Esophagus squamous epithelium (tissue), 5 donors: ENCODE measurements around the gene STAP2. TPM values are rescaled to one million over a fixed set of nuclear protein-coding genes. Genes with fewer than 3 reads are reported as not detected.

ENCODE experiments used
- DNase-seq: peaks from one replicate; lab custom pipeline; 2025; lab: John Stamatoyannopoulos, UW
- H3K27ac ChIP-seq, 4 donors: fragments of 200-600 bp; sonication (generic); one replicate each; pipeline ENCODE4 v1.5.1; 2016 to 2019; ENCODE audit warnings: mild to moderate bottlenecking in 1 of 4
- H3K27me3 ChIP-seq, 4 donors: fragments of 200-600 bp; sonication (generic); 1 replicate in 3 of 4; 2 replicates in 1 of 4; pipeline versions ENCODE4 v1.5.1 to v1.6.0; 2017 to 2021; ENCODE audit warnings: antibody characterized with exemption in 1 of 4
- H3K36me3 ChIP-seq, 3 donors: fragments of 200-600 bp; sonication (generic); one replicate each; pipeline ENCODE4 v1.5.1; 2016 to 2019
- H3K4me1 ChIP-seq, 3 donors: fragments of 200-600 bp; sonication (generic); one replicate each; pipeline ENCODE4 v1.5.1; 2017 to 2019
- H3K4me3 ChIP-seq, 4 donors: fragments of 200-600 bp; sonication (generic); 1 replicate in 3 of 4; 2 replicates in 1 of 4; pipeline ENCODE4 v1.5.1; 2016 to 2019; ENCODE audit warnings: mild to moderate bottlenecking in 2 of 4, moderate library complexity in 1 of 4
- H3K9me3 ChIP-seq, 3 donors: fragments of 200-600 bp; sonication (generic); one replicate each; pipeline ENCODE4 v1.5.1; 2016 to 2019
- CTCF ChIP-seq, 6 experiments: fragments of 450-650 bp in 4 of 6; fragments of 200-600 bp in 2 of 6; sonication (generic) in 2 of 6; IDR thresholded peaks; one replicate each; pipeline ENCODE4 v1.5.1; 2016 to 2019; ENCODE audit warnings: antibody characterized with exemption in 6 of 6, mild to moderate bottlenecking in 4 of 6, moderate library complexity in 4 of 6
- POLR2A ChIP-seq, 4 donors: fragments of 450-650 bp; IDR thresholded peaks; one replicate each; pipeline ENCODE4 v1.6.1; 2017; ENCODE audit warnings: antibody characterized with exemption in 4 of 4, mild to moderate bottlenecking in 4 of 4, moderate library complexity in 3 of 4
- WGBS, 2 donors: methylation state at CpG; one replicate each; pipeline ENCODE4 v1.1.5; 2018; 5-methylcytosine and 5-hydroxymethylcytosine counted together
- intact Hi-C: fragments of 100-400 bp; cut with DNase I; formaldehyde crosslinking; loops from one replicate; pipeline ENCODE4 v1.15.0; 2022
- total RNA-seq, 4 donors: library from RNA; depleted of rRNA; stranded (reverse); fragments of >200 nt; gene quantifications; one replicate each; pipeline ENCODE4 v1.1.0, GENCODE V29; 2016
- donor health status: DM: yes; HTN: yes; CAD: no.

STAP2 gene
- total RNA-seq, 4 donors from 2014 or later = 61.4 to 131 (median 82.5) TPM

DNA sequence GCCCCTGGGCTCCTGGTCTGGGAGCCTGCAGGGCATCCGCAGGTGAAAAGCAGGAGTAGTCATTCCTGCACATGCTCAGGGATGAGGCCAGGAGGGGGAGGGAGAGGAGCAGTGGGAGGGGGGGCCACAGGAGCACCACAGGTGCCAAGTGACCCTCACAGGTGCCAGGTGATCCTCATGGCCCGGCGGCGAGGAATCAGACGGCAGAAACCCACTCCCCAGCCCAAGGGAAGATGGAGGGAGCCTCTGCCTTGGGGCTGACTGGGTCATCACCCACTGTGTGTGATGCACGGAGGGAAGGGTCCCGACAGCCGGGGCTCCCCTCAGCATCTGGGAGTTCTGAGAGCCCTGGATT, 34.4 kb upstream of the STAP2 start:
- H3K36me3 ChIP-seq = peaks cover 0 to 28% (median 0%) of the 10 kb centered on the region in 3 donors
- H3K4me3 ChIP-seq = no peak overlapping the region
- peak overlapping the region; percentile 92 to 97 (median 92) for H3K27ac ChIP-seq
- no peak for DNase-seq
- 78 to 84% methylated on average over 7 of the region's 8 CpGs for WGBS, 2 donors
- intact Hi-C loops = no loop called here
- no peak for TF ChIP-seq CTCF (IDR thresholded peaks at IDR 0.05)
- no peak for TF ChIP-seq POLR2A (IDR thresholded peaks at IDR 0.05)
- peaks cover 93 to 100% (median 99%) of the 10 kb centered on the region in 3 donors for H3K4me1 ChIP-seq
- H3K9me3 ChIP-seq = no peaks in the 10 kb centered on the region
- no peaks in the 10 kb centered on the region for H3K27me3 ChIP-seq

- Histone ChIP-seq H3K27me3 (no peaks in the 10 kb centered on the region), H3K4me1 (peaks cover 88 to 100% (median 96%) of the 10 kb centered on the region in 3 donors), H3K27ac (peak overlapping the region; percentile 92 to 97 (median 92)), H3K9me3 (no peaks in the 10 kb centered on the region), H3K36me3 (peaks cover 0 to 34% (median 3%) of the 10 kb centered on the region in 3 donors), H3K4me3 (no peak overlapping the region)
- DNase-seq = no peak
- intact Hi-C loops = no loop called here
- 78 to 95% methylated on average over 13 to 14 of the region's 22 CpGs for WGBS, 2 donors
- TF ChIP-seq CTCF (IDR thresholded peaks at IDR 0.05) (no peak), POLR2A (IDR thresholded peaks at IDR 0.05) (no peak)
Measured at GRCh38 chr19:4372165-4373012, 33.8 kb upstream of the STAP2 start.

DNA sequence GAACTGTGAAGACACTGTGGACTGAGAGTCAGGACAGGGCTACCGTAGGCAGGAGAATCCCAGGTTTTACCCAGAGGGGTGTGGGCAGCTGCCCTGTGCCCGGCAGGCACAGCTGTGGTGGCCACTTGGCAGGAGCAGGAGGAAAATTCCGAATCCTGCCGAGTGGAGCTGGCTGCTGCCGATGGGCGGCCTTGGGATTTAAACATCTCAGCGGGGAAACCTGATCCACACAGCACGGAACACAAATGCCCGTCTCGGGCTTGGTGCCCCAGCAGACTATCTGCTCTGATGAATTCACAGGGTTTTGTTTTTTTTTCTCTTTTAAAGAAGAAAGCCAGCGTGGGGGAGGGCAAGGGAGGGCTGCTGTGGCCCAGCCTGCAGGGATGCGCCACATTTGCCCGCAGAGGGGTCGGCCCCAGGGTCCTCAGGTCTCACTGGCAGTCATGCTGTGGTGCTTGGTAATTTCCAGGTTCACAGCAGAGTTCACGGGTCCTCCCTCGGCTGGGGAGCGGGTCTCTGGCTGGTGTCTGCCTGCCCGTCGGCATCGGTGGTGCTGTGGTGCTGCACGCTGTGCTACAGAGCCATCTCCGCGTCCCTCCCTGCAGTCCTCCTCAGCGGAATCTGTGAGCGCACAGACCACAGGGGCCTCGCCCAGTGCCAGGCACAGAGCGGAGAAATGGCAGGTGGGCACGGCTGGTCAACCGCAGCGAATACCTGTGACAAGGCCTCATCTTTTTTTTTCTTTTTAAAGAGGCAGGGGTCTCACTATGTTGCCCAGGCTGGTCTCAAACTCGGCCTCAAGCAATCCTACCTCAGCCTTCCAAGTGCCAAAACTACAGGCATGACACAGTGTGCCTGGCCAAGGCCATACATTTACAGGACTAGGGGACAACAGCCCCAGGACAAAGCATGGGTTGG, 32.9 kb upstream of the STAP2 start:
- DNase-seq = no peak
- 72 to 86% methylated on average over 22 to 28 of the region's 31 CpGs for whole genome bisulfite sequencing, 2 donors
- H3K4me3 ChIP-seq = no peak overlapping the region

GRCh38 chr19:4370418-4371041, 31.9 kb upstream of the STAP2 start:
- H3K4me1 ChIP-seq = peaks cover 70 to 88% (median 77%) of the 10 kb centered on the region in 3 donors
- WGBS, 2 donors = 100% methylated on average over 1 to 2 of the region's 15 CpGs
- peak overlapping the region in 3 of 4 donors; percentile 33 to 59 (median 37) for H3K4me3 ChIP-seq
- H3K36me3 ChIP-seq = peaks cover 7 to 53% (median 16%) of the 10 kb centered on the region in 3 donors
- no peak for DNase-seq
- H3K27ac ChIP-seq = peak overlapping the region; percentile 89 to 96 (median 92)
- no peaks in the 10 kb centered on the region for H3K27me3 ChIP-seq
- intact Hi-C loops = no loop called here
- no peak for TF ChIP-seq CTCF (IDR thresholded peaks at IDR 0.05)
- no peak for TF ChIP-seq POLR2A (IDR thresholded peaks at IDR 0.05)
- H3K9me3 ChIP-seq = no peaks in the 10 kb centered on the region

More for the DNA sequence above, 32.9 kb upstream of the STAP2 start:
- intact Hi-C loops = no loop called here
- Histone ChIP-seq H3K27me3 (no peaks in the 10 kb centered on the region), H3K9me3 (no peaks in the 10 kb centered on the region), H3K36me3 (peaks cover 0 to 43% (median 6%) of the 10 kb centered on the region in 3 donors), H3K27ac (peak overlapping the region; percentile 89 to 97 (median 92)), H3K4me1 (peaks cover 80 to 96% (median 87%) of the 10 kb centered on the region in 3 donors)
- no peak for TF ChIP-seq POLR2A (IDR thresholded peaks at IDR 0.05)
- no peak for TF ChIP-seq CTCF (IDR thresholded peaks at IDR 0.05)
